ENCODE results near the gene HKDC1.
"Not testable (repeated sequence)": the region's sequence is repeated elsewhere in the genome, so short reads cannot be mapped to it uniquely, and the experiment has no call there.

HKDC1 gene

GRCh38 chr10:69278446-69278963, 58.4 kb downstream of the HKDC1 start, which contains the start of gene HK1:
TSS of gene HK1 (plus strand) at chr10:69278496.
- H3K36me3 ChIP-seq (ENCODE audit: control insufficient read depth, insufficient read depth, low read length) = no peaks in the 10 kb centered on the region
- no peak within 1 kb of the TSS for H3K4me3 ChIP-seq (replicated peaks; ENCODE audit: low read depth, low read length)
- H3K27me3 ChIP-seq (replicated peaks; ENCODE audit: control insufficient read depth, insufficient read depth, low read length) = no peaks in the 10 kb centered on the region
- TF ChIP-seq CTCF (IDR thresholded peaks at IDR 0.05; ENCODE audit: insufficient read depth, low read length, poor library complexity, severe bottlenecking) = no peak
- DNase-seq (ENCODE audit: extremely low read depth, insufficient read length) = no peak

DNA sequence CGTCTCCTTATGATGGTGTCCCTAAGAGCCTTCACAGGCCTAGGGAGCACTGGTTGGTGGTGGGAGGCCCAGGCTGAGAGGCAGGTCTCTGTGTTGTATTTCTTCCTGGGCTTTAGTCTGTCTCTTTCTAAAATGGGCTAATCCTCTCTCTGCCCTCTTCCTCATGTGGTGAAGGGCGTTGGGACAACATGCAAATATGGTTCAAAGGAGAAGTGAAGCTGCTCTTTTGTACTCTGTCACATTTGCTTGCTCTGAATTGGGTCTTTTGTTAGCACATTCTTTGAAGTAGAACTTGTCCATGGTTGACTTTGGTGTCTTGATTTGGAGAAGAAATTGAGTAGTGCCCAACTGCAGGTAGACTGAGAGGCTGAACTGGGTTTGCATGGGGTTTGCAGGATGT, 59.0 kb downstream of the HKDC1 start:
- DNase-seq (ENCODE audit: extremely low read depth, insufficient read length) = no peak
- Histone ChIP-seq H3K27me3 (replicated peaks; ENCODE audit: control insufficient read depth, insufficient read depth, low read length) (no peaks in the 10 kb centered on the region), H3K36me3 (ENCODE audit: control insufficient read depth, insufficient read depth, low read length) (no peaks in the 10 kb centered on the region), H3K4me3 (replicated peaks; ENCODE audit: low read depth, low read length) (no peak overlapping the region)
- TF ChIP-seq CTCF (IDR thresholded peaks at IDR 0.05; ENCODE audit: insufficient read depth, low read length, poor library complexity, severe bottlenecking) = no peak

GRCh38 chr10:69281507-69282413, 61.6 kb downstream of the HKDC1 start:
- no peak for TF ChIP-seq CTCF (IDR thresholded peaks at IDR 0.05; ENCODE audit: insufficient read depth, low read length, poor library complexity, severe bottlenecking)

DNA sequence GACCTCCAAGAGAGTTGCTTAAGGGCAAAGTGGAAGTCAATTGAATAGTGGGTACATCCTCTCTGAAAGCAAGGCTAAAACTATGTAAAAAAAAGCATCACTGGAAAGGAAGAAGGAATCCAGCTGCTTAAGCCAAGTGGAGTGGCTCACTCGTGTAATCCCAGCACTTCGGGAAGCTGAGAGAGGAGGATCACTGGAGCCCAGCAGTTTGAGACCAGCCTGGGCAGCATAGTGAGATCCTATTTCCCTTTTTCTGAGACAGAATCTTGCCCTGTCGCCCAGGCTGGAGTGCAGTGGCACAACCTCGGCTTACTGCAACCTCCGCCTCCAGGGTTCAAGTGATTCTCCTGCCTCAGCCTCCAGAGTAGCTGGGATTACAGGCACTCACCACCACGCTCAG, 64.3 kb downstream of the HKDC1 start:
- not testable (repeated sequence) for DNase-seq (ENCODE audit: extremely low read depth, insufficient read length); H3K4me3 ChIP-seq (replicated peaks; ENCODE audit: low read depth, low read length); H3K27me3 ChIP-seq (replicated peaks; ENCODE audit: control insufficient read depth, insufficient read depth, low read length); H3K36me3 ChIP-seq (ENCODE audit: control insufficient read depth, insufficient read depth, low read length)

More at GRCh38 chr10:69281507-69282413, 61.6 kb downstream of the HKDC1 start:
- Histone ChIP-seq H3K4me3 (replicated peaks; ENCODE audit: low read depth, low read length) (no peak overlapping the region), H3K36me3 (ENCODE audit: control insufficient read depth, insufficient read depth, low read length) (no peaks in the 10 kb centered on the region), H3K27me3 (replicated peaks; ENCODE audit: control insufficient read depth, insufficient read depth, low read length) (no peaks in the 10 kb centered on the region)
- DNase-seq (ENCODE audit: extremely low read depth, insufficient read length) = no peak

DNA sequence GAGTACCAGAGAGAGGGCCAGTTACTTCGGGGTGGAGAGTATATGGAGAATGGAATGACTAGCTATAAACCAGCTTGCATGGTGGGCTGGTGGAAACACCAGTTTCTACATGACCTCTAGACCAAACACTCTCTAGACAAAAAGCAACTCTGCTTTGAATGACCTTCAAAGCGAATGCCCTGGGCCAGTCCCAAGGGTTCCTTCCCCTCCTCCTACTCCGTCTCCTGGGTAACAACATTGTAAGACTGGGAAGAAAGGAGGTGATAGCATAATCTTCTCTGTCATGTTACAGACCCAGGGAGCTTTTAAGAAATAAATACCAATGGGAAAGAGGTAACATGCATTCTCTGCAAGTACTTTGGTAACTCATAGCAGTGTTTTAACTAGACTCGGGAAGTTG, 65.6 kb downstream of the HKDC1 start:
- H3K36me3 ChIP-seq (ENCODE audit: control insufficient read depth, insufficient read depth, low read length) = no peaks in the 10 kb centered on the region
- H3K27me3 ChIP-seq (replicated peaks; ENCODE audit: control insufficient read depth, insufficient read depth, low read length) = 0 out of 2 replicates have a peak, but pooled peaks cover 2% of the 10 kb centered on the region
- no peak overlapping the region for H3K4me3 ChIP-seq (replicated peaks; ENCODE audit: low read depth, low read length)
- DNase-seq (ENCODE audit: extremely low read depth, insufficient read length) = no peak
- TF ChIP-seq CTCF (IDR thresholded peaks at IDR 0.05; ENCODE audit: insufficient read depth, low read length, poor library complexity, severe bottlenecking) = no peak

DNA sequence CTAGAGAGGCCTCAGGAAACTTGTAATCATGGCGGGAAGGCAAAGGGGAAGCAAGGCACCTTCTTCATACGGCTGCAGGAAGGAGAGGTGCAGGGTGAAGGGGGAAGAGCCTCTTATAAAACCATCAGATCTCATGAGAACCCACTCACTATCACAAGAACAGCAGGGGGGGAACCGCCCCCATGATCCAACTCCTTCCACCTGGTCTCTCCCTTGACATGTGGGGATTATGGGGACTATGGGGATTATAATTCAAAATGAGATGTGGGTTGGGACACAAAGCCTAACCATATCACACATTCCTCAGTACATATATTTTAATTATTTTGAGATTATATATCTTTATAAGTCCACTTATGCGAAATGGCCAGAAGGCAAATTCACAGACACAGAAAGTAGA, 67.0 kb downstream of the HKDC1 start:
- H3K27me3 ChIP-seq (replicated peaks; ENCODE audit: control insufficient read depth, insufficient read depth, low read length) = 0 out of 2 replicates have a peak, but pooled peaks cover 2% of the 10 kb centered on the region
- H3K4me3 ChIP-seq (replicated peaks; ENCODE audit: low read depth, low read length) = no peak overlapping the region
- TF ChIP-seq CTCF (IDR thresholded peaks at IDR 0.05; ENCODE audit: insufficient read depth, low read length, poor library complexity, severe bottlenecking) = no peak
- no peak for DNase-seq (ENCODE audit: extremely low read depth, insufficient read length)
- H3K36me3 ChIP-seq (ENCODE audit: control insufficient read depth, insufficient read depth, low read length) = no peaks in the 10 kb centered on the region

All from GM06990 (cell line).